GM12878 (cell line): ENCODE measurements around the gene GANC. TPM values are rescaled to one million over a fixed set of nuclear protein-coding genes. Genes with fewer than 3 reads are reported as not detected.

Experiments
- FOS ChIP-seq: IDR thresholded peaks from 3 replicates; pipeline ENCODE4 v1.6.1; 2011; ENCODE audit warnings: borderline replicate concordance; ENCODE audit not compliant: insufficient read length; ENCODE audit errors: extremely low read depth
- IKZF1 ChIP-seq: fragments of 450-650 bp; conservative IDR thresholded peaks from 2 replicates; pipeline ENCODE4 v1.6.1; 2017; ENCODE audit warnings: antibody characterized with exemption, mild to moderate bottlenecking
- MTA2 ChIP-seq: fragments of 450-650 bp; IDR thresholded peaks from 2 replicates; pipeline ENCODE4 v1.6.1; 2016; ENCODE audit warnings: low read depth, mild to moderate bottlenecking, moderate library complexity
- NR2C2 ChIP-seq: IDR thresholded peaks from 2 replicates; pipeline ENCODE4 v1.6.1; 2011; ENCODE audit warnings: borderline replicate concordance, low read depth; ENCODE audit not compliant: control insufficient read depth, insufficient read length
- RAD21 ChIP-seq: IDR thresholded peaks from 2 replicates; pipeline ENCODE4 v1.6.1; 2011; ENCODE audit warnings: mild to moderate bottlenecking, low read depth, low read length, moderate library complexity; ENCODE audit not compliant: insufficient read depth
- STAT1 ChIP-seq: fragments of 450-650 bp; conservative IDR thresholded peaks from 2 replicates; pipeline ENCODE4 v1.6.1; 2014; ENCODE audit warnings: antibody characterized with exemption, mild to moderate bottlenecking
- TARDBP ChIP-seq: IDR thresholded peaks from 2 replicates; pipeline ENCODE4 v1.6.1; 2016; ENCODE audit warnings: borderline replicate concordance
- ZNF24 ChIP-seq: fragments of 450-650 bp; IDR thresholded peaks from 2 replicates; pipeline ENCODE4 v1.6.1; 2017; ENCODE audit warnings: antibody characterized with exemption, mild to moderate bottlenecking
- polyA plus RNA-seq, 11 experiments: library from polyadenylated mRNA; depleted of rRNA in 4 of 11; unstranded in 6 of 11; stranded (reverse) in 5 of 11; fragments of >200 nt; fragmentation: Nextera tagmentation in 4 of 11; fragmentation: Illumina TruSeq in 1 of 11; extraction: Ambion mirVana in 4 of 11; extraction: Trizol in 1 of 11; gene quantifications; 1 replicate in 1 of 11; 2 replicates in 10 of 11; pipeline versions ENCODE4 v1.2.1 to v1.2.3, GENCODE V29; 2011 to 2016; ENCODE audit warnings: inconsistent platforms in 2 of 11, missing spikeins in 2 of 11, low read depth in 1 of 11
- total RNA-seq, 4 experiments: library from RNA; depleted of rRNA in 3 of 4; stranded (reverse); fragments of >200 nt in 3 of 4; fragmentation: Illumina TruSeq in 1 of 4; extraction: Trizol in 1 of 4; gene quantifications; 2 replicates each; pipeline versions ENCODE4 v1.2.1 to v1.2.3, GENCODE V29; 2013 to 2021
- TF ChIP-seq, protein P1 (sequence below): fragments of 450-650 bp; IDR thresholded peaks from 2 replicates; pipeline ENCODE4 v1.6.1; 2017; ENCODE audit warnings: antibody characterized with exemption, mild to moderate bottlenecking, moderate library complexity
- TF ChIP-seq, protein P2 (sequence below): fragments of 450-650 bp; IDR thresholded peaks from 2 replicates; pipeline ENCODE4 v1.6.1; 2016; ENCODE audit warnings: mild to moderate bottlenecking
- TF ChIP-seq, protein P3 (sequence below): fragments of 450-650 bp; IDR thresholded peaks from 2 replicates; pipeline ENCODE4 v1.6.1; 2018; ENCODE audit warnings: borderline replicate concordance, mild to moderate bottlenecking; ENCODE audit not compliant: partially characterized antibody
- TF ChIP-seq, protein P4 (sequence below): fragments of 450-650 bp; IDR thresholded peaks from 2 replicates; pipeline ENCODE4 v1.6.1; 2017; ENCODE audit warnings: mild to moderate bottlenecking, moderate library complexity
- TF ChIP-seq, protein P5 (sequence below): IDR thresholded peaks from 2 replicates; pipeline ENCODE4 v1.6.1; 2012; ENCODE audit warnings: mild to moderate bottlenecking, low read depth, low read length

Gene GANC
- total and polyA plus RNA-seq, 10 of the 15 experiments (the other 5 are each of a cell fraction or from before 2014, with no cell fraction given): 11.3 to 35.3 (median 23.0) TPM

DNA sequence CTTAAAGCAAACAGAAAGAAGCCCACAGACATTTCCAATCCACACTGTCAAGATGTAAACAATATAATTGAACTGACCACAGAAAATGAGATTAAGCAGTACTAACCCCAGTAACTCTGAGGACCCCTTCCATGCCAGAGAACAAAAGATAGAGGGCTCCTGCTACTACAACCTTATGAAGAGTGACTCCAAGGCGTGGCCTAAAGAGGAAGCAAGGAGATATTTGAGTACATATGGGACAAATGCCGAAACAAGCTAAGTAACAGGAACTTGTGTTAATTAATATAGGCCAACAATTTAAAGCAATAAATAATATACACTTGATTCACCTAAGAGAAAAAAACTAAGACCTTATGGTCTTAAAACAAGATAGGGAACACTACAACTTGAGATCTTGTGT is 39.9 kb upstream of the GANC start (continued):
- TF ChIP-seq, protein P1, sequence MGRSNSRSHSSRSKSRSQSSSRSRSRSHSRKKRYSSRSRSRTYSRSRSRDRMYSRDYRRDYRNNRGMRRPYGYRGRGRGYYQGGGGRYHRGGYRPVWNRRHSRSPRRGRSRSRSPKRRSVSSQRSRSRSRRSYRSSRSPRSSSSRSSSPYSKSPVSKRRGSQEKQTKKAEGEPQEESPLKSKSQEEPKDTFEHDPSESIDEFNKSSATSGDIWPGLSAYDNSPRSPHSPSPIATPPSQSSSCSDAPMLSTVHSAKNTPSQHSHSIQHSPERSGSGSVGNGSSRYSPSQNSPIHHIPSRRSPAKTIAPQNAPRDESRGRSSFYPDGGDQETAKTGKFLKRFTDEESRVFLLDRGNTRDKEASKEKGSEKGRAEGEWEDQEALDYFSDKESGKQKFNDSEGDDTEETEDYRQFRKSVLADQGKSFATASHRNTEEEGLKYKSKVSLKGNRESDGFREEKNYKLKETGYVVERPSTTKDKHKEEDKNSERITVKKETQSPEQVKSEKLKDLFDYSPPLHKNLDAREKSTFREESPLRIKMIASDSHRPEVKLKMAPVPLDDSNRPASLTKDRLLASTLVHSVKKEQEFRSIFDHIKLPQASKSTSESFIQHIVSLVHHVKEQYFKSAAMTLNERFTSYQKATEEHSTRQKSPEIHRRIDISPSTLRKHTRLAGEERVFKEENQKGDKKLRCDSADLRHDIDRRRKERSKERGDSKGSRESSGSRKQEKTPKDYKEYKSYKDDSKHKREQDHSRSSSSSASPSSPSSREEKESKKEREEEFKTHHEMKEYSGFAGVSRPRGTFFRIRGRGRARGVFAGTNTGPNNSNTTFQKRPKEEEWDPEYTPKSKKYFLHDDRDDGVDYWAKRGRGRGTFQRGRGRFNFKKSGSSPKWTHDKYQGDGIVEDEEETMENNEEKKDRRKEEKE: no peak
- TF ChIP-seq, protein P2, sequence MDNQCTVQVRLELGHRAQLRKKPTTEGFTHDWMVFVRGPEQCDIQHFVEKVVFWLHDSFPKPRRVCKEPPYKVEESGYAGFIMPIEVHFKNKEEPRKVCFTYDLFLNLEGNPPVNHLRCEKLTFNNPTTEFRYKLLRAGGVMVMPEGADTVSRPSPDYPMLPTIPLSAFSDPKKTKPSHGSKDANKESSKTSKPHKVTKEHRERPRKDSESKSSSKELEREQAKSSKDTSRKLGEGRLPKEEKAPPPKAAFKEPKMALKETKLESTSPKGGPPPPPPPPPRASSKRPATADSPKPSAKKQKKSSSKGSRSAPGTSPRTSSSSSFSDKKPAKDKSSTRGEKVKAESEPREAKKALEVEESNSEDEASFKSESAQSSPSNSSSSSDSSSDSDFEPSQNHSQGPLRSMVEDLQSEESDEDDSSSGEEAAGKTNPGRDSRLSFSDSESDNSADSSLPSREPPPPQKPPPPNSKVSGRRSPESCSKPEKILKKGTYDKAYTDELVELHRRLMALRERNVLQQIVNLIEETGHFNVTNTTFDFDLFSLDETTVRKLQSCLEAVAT: no peak
- TF ChIP-seq STAT1 (no peak), NR2C2 (no peak), MTA2 (no peak), IKZF1 (no peak), FOS (no peak), TARDBP (no peak), ZNF24 (no peak), RAD21 (no peak)
- TF ChIP-seq, protein P3, sequence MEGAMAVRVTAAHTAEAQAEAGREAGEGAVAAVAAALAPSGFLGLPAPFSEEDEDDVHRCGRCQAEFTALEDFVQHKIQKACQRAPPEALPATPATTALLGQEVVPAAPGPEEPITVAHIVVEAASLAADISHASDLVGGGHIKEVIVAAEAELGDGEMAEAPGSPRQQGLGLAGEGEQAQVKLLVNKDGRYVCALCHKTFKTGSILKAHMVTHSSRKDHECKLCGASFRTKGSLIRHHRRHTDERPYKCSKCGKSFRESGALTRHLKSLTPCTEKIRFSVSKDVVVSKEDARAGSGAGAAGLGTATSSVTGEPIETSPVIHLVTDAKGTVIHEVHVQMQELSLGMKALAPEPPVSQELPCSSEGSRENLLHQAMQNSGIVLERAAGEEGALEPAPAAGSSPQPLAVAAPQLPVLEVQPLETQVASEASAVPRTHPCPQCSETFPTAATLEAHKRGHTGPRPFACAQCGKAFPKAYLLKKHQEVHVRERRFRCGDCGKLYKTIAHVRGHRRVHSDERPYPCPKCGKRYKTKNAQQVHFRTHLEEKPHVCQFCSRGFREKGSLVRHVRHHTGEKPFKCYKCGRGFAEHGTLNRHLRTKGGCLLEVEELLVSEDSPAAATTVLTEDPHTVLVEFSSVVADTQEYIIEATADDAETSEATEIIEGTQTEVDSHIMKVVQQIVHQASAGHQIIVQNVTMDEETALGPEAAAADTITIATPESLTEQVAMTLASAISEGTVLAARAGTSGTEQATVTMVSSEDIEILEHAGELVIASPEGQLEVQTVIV: no peak
- TF ChIP-seq, protein P4, sequence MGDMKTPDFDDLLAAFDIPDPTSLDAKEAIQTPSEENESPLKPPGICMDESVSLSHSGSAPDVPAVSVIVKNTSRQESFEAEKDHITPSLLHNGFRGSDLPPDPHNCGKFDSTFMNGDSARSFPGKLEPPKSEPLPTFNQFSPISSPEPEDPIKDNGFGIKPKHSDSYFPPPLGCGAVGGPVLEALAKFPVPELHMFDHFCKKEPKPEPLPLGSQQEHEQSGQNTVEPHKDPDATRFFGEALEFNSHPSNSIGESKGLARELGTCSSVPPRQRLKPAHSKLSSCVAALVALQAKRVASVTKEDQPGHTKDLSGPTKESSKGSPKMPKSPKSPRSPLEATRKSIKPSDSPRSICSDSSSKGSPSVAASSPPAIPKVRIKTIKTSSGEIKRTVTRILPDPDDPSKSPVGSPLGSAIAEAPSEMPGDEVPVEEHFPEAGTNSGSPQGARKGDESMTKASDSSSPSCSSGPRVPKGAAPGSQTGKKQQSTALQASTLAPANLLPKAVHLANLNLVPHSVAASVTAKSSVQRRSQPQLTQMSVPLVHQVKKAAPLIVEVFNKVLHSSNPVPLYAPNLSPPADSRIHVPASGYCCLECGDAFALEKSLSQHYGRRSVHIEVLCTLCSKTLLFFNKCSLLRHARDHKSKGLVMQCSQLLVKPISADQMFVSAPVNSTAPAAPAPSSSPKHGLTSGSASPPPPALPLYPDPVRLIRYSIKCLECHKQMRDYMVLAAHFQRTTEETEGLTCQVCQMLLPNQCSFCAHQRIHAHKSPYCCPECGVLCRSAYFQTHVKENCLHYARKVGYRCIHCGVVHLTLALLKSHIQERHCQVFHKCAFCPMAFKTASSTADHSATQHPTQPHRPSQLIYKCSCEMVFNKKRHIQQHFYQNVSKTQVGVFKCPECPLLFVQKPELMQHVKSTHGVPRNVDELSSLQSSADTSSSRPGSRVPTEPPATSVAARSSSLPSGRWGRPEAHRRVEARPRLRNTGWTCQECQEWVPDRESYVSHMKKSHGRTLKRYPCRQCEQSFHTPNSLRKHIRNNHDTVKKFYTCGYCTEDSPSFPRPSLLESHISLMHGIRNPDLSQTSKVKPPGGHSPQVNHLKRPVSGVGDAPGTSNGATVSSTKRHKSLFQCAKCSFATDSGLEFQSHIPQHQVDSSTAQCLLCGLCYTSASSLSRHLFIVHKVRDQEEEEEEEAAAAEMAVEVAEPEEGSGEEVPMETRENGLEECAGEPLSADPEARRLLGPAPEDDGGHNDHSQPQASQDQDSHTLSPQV: no peak
- TF ChIP-seq, protein P5, sequence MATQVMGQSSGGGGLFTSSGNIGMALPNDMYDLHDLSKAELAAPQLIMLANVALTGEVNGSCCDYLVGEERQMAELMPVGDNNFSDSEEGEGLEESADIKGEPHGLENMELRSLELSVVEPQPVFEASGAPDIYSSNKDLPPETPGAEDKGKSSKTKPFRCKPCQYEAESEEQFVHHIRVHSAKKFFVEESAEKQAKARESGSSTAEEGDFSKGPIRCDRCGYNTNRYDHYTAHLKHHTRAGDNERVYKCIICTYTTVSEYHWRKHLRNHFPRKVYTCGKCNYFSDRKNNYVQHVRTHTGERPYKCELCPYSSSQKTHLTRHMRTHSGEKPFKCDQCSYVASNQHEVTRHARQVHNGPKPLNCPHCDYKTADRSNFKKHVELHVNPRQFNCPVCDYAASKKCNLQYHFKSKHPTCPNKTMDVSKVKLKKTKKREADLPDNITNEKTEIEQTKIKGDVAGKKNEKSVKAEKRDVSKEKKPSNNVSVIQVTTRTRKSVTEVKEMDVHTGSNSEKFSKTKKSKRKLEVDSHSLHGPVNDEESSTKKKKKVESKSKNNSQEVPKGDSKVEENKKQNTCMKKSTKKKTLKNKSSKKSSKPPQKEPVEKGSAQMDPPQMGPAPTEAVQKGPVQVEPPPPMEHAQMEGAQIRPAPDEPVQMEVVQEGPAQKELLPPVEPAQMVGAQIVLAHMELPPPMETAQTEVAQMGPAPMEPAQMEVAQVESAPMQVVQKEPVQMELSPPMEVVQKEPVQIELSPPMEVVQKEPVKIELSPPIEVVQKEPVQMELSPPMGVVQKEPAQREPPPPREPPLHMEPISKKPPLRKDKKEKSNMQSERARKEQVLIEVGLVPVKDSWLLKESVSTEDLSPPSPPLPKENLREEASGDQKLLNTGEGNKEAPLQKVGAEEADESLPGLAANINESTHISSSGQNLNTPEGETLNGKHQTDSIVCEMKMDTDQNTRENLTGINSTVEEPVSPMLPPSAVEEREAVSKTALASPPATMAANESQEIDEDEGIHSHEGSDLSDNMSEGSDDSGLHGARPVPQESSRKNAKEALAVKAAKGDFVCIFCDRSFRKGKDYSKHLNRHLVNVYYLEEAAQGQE: no peak
